HG02943 (cell line): ENCODE measurements around the gene CARD11.
A peak's percentile ranks its signal among the peaks of the same experiment; 100 is the strongest.

Experiments
- ATAC-seq: cut with Tn5 transposase; IDR thresholded peaks from one replicate; pipeline ENCODE4 v1.9.1; 2021; ENCODE audit warnings: mild to moderate bottlenecking, low read depth, moderate library complexity; ENCODE audit not compliant: unreplicated experiment

CARD11 gene

GRCh38 chr7:2918406-2918805 is 125.3 kb downstream of the CARD11 start:
- no peak for ATAC-seq

GRCh38 chr7:2915023-2915422 is 128.6 kb downstream of the CARD11 start:
- no peak for ATAC-seq

- ATAC-seq: no peak
These were observed 129.8 kb downstream of the CARD11 start for GRCh38 chr7:2913760-2914387.

- no peak for ATAC-seq
These were observed 130.8 kb downstream of the CARD11 start for GRCh38 chr7:2912684-2913439.

- no peak for ATAC-seq
These were observed 132.2 kb downstream of the CARD11 start for GRCh38 chr7:2911466-2911865.

GRCh38 chr7:2909471-2910039 is 134.1 kb downstream of the CARD11 start:
- ATAC-seq: no peak

- no peak for ATAC-seq
These were observed 134.6 kb downstream of the CARD11 start for GRCh38 chr7:2909043-2909442.

GRCh38 chr7:2908103-2908683 is 135.5 kb downstream of the CARD11 start:
- no peak for ATAC-seq

- no peak for ATAC-seq
These were observed 137.3 kb downstream of the CARD11 start for GRCh38 chr7:2906197-2906931.

- ATAC-seq: no peak
These were observed 138.2 kb downstream of the CARD11 start for GRCh38 chr7:2905500-2905899.

- no peak for ATAC-seq
These were observed 138.6 kb downstream of the CARD11 start for GRCh38 chr7:2905027-2905426.

GRCh38 chr7:2904202-2904601 is 139.5 kb downstream of the CARD11 start:
- no peak for ATAC-seq

- ATAC-seq: no peak
These were observed 139.9 kb downstream of the CARD11 start for GRCh38 chr7:2903682-2904162.

GRCh38 chr7:2897023-2897422 is 146.6 kb downstream of the CARD11 start:
- no peak for ATAC-seq

- no peak for ATAC-seq
These were observed 147.5 kb downstream of the CARD11 start for GRCh38 chr7:2896131-2896530.

GRCh38 chr7:2894118-2894940 is 149.3 kb downstream of the CARD11 start:
- peak; percentile 58 for ATAC-seq

GRCh38 chr7:2893411-2893861 is 150.2 kb downstream of the CARD11 start:
- no peak for ATAC-seq

GRCh38 chr7:2892549-2892948 is 151.1 kb downstream of the CARD11 start:
- ATAC-seq: no peak

- no peak for ATAC-seq
These were observed 155.9 kb downstream of the CARD11 start for GRCh38 chr7:2887816-2888215.

GRCh38 chr7:2886900-2887299 is 156.8 kb downstream of the CARD11 start:
- no peak for ATAC-seq
